Sigmoid colon (tissue), 7 donors: ENCODE results near the gene ZNF581. TPM values are rescaled to one million over a fixed set of nuclear protein-coding genes. Genes with fewer than 3 reads are reported as not detected.

Experiments
- DNase-seq: peaks from one replicate; pipeline ENCODE4 v3.0.0-alpha.2; 2019
- H3K27ac ChIP-seq, 4 donors: fragments of 200-600 bp; sonication (generic); one replicate each; pipeline ENCODE4 v1.5.1; 2016 to 2019; ENCODE audit warnings: mild to moderate bottlenecking in 1 of 4
- H3K27me3 ChIP-seq, 3 donors: fragments of 200-600 bp; sonication (generic); one replicate each; pipeline ENCODE4 v1.5.1; 2019; ENCODE audit warnings: mild to moderate bottlenecking in 1 of 3
- H3K36me3 ChIP-seq, 4 donors: fragments of 200-600 bp; sonication (generic); one replicate each; pipeline ENCODE4 v1.5.1; 2016 to 2019
- H3K4me1 ChIP-seq, 4 donors: fragments of 200-600 bp; sonication (generic); one replicate each; pipeline ENCODE4 v1.5.1; 2017 to 2019
- H3K4me3 ChIP-seq, 4 donors: fragments of 200-600 bp; sonication (generic); one replicate each; pipeline ENCODE4 v1.5.1; 2017 to 2019; ENCODE audit warnings: mild to moderate bottlenecking in 2 of 4, moderate library complexity in 1 of 4
- H3K9me3 ChIP-seq, 4 donors: fragments of 200-600 bp in 3 of 4; sonication (generic) in 3 of 4; one replicate each; pipeline versions ENCODE4 v1.5.1 to v1.6.1; 2013 to 2019
- CTCF ChIP-seq, 4 experiments: fragments of 450-650 bp in 3 of 4; fragments of 200-600 bp in 1 of 4; IDR thresholded peaks; one replicate each; pipeline ENCODE4 v1.5.1; 2016 to 2019; ENCODE audit warnings: antibody characterized with exemption in 4 of 4, mild to moderate bottlenecking in 3 of 4, moderate library complexity in 2 of 4
- EP300 ChIP-seq, 4 donors: sonication (generic); formaldehyde crosslinking; IDR thresholded peaks; one replicate each; pipeline ENCODE4 v1.6.1; 2017; ENCODE audit warnings: antibody characterized with exemption in 4 of 4
- POLR2A ChIP-seq, 2 donors: fragments of 450-650 bp; IDR thresholded peaks; one replicate each; pipeline ENCODE4 v1.6.1; 2016; ENCODE audit warnings: antibody characterized with exemption in 2 of 2, mild to moderate bottlenecking in 2 of 2, moderate library complexity in 2 of 2
- POLR2AphosphoS5 ChIP-seq, 4 donors: sonication (generic); formaldehyde crosslinking; IDR thresholded peaks; one replicate each; pipeline ENCODE4 v1.6.1; 2017; ENCODE audit warnings: antibody characterized with exemption in 4 of 4
- WGBS, 2 donors: extraction: QIAGEN DNeasy Blood & Tissue Kit; methylation state at CpG; one replicate each; pipeline ENCODE4 v1.1.7; 2013; 5-methylcytosine and 5-hydroxymethylcytosine counted together
- intact Hi-C: fragments of 100-400 bp; cut with DNase I; formaldehyde crosslinking; loops from one replicate; pipeline ENCODE4 v1.15.1; 2023
- polyA plus RNA-seq, 3 donors: library from polyadenylated mRNA; stranded (reverse); fragments of 200-250 nt; gene quantifications; one replicate each; pipeline ENCODE4 v1.2.3, GENCODE V29; 2013
- total RNA-seq, 4 donors: library from RNA; depleted of rRNA; stranded (reverse); fragments of >200 nt; gene quantifications; one replicate each; pipeline ENCODE4 v1.1.0, GENCODE V29; 2016
- donor health status: healthy with polysubstance abuse.
- donor health status: Bipolar disorder and iron deficiency.
- donor health status: healthy.

The ZNF581 gene
- total and polyA plus RNA-seq, 7 donors, result 17.1 to 43.2 (median 23.4) TPM

DNA sequence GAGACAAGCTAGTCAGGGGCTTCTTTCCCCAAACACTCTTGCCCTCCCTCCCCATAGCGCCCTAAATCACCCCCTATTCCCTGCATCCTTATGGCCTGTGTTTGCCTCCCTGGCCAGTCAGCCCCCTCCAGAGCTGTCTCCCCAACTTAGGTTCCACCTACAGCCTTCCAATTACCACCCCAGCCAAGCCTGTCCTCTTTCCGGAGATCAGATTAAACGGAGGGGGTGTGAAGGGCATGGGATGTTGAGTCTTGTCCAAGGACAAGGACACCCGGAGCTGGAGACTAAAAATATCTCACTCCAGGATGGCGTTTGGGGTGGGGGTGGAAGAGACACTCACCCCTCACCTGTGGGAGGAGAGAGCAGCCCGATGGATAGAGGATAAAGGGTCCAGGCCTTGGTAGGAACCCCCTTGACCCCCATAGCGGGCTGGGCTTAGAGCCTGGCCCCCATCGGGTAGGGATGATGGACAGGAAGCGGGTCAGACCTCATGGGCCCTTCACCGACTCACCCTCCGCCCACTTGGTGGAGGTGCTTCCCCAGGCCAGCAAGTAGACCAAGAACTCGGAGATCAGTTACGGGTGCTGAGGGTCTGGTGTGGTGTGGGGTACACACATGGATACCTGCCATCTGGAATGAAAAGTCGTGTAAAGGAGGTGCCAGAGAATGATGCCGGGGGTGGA is 32.0 kb upstream of the ZNF581 start:
- Histone ChIP-seq H3K27me3 (no peaks in the 10 kb centered on the region), H3K36me3 (peaks cover 12 to 44% (median 26%) of the 10 kb centered on the region in 4 donors), H3K27ac (no peak overlapping the region), H3K4me3 (no peak overlapping the region), H3K9me3 (no peaks in the 10 kb centered on the region), H3K4me1 (peaks cover 0 to 30% (median 13%) of the 10 kb centered on the region in 4 donors)
- DNase-seq, result no peak
- WGBS, 2 donors, result 86 to 88% methylated on average over 15 of the region's 15 CpGs
- TF ChIP-seq CTCF (IDR thresholded peaks at IDR 0.05) (no peak), EP300 (IDR thresholded peaks at IDR 0.05) (no peak), POLR2A (IDR thresholded peaks at IDR 0.05) (no peak), POLR2AphosphoS5 (IDR thresholded peaks at IDR 0.05) (no peak)
- intact Hi-C loops, result no loop called here

DNA sequence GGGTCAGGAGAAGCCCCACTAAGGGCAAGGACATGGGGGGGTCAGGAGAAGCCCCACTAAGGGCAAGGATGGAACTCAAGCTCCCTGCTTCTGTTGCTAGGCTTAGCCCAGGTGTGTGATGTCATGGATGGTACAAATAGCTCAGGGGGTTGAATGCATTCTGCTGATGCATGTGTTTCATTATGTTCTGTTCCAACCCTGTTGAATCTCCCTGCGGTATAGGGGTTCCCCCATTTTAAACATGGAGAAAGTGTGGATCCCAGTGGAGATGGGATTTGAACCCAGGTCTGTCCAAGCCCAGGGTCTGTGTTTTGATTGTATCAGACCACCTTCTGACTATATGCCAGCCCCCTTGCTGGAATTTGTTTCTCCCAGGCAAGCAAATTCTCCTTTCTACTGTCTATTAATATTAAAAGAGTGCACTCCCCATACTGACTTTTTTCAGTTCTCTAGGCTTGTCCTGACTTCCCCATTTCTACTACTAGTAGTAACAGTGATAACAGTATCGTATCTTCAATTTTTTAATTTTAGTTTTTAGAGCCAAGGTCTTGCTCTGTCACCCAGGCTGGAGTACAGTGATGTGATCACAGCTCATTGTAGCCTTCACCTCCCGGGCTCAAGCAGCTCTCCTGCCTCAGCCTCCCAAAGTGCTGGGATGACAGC is 31.3 kb upstream of the ZNF581 start:
- peaks cover 17 to 51% (median 31%) of the 10 kb centered on the region in 4 donors for H3K36me3 ChIP-seq
- H3K9me3 ChIP-seq, result no peaks in the 10 kb centered on the region
- intact Hi-C loops, result no loop called here
- TF ChIP-seq POLR2AphosphoS5 (IDR thresholded peaks at IDR 0.05) (no peak), CTCF (IDR thresholded peaks at IDR 0.05) (no peak)
- H3K4me3 ChIP-seq, result no peak overlapping the region
- H3K27me3 ChIP-seq, result no peaks in the 10 kb centered on the region
- peaks cover 0 to 23% (median 7%) of the 10 kb centered on the region in 4 donors for H3K4me1 ChIP-seq
- WGBS, 2 donors, result 80 to 92% methylated on average over 3 of the region's 3 CpGs
- H3K27ac ChIP-seq, result no peak overlapping the region
- DNase-seq, result no peak

GRCh38 chr19:55613396-55613795 is 30.1 kb upstream of the ZNF581 start:
- Histone ChIP-seq H3K27me3 (no peaks in the 10 kb centered on the region), H3K9me3 (no peaks in the 10 kb centered on the region), H3K27ac (no peak overlapping the region), H3K36me3 (peaks cover 17 to 61% (median 37%) of the 10 kb centered on the region in 4 donors), H3K4me3 (no peak overlapping the region), H3K4me1 (peaks cover 0 to 13% (median 6%) of the 10 kb centered on the region in 4 donors)
- intact Hi-C loops, result no loop called here
- no peak for DNase-seq
- TF ChIP-seq CTCF (IDR thresholded peaks at IDR 0.05), result no peak
- no peak for TF ChIP-seq POLR2A (IDR thresholded peaks at IDR 0.05)
- no peak for TF ChIP-seq POLR2AphosphoS5 (IDR thresholded peaks at IDR 0.05)
- TF ChIP-seq EP300 (IDR thresholded peaks at IDR 0.05), result no peak
- WGBS, 2 donors, result 95 to 96% methylated on average over 27 of the region's 27 CpGs

- Histone ChIP-seq H3K36me3 (peaks cover 17 to 59% (median 37%) of the 10 kb centered on the region in 4 donors), H3K27ac (no peak overlapping the region), H3K4me1 (peaks cover 0 to 13% (median 6%) of the 10 kb centered on the region in 4 donors), H3K9me3 (no peaks in the 10 kb centered on the region), H3K27me3 (no peaks in the 10 kb centered on the region), H3K4me3 (no peak overlapping the region)
- 95 to 96% methylated on average over 75 of the region's 75 CpGs for WGBS, 2 donors
- intact Hi-C loops, result no loop called here
- no peak for TF ChIP-seq EP300 (IDR thresholded peaks at IDR 0.05)
- no peak for TF ChIP-seq CTCF (IDR thresholded peaks at IDR 0.05)
- no peak for TF ChIP-seq POLR2A (IDR thresholded peaks at IDR 0.05)
- no peak for DNase-seq
Observed at GRCh38 chr19:55613930-55614710, 29.3 kb upstream of the ZNF581 start.
